ENCODE results near the gene DEUP1. TPM values are rescaled to one million over a fixed set of nuclear protein-coding genes. Genes with fewer than 3 reads are reported as not detected.

Gene DEUP1
- total and polyA plus RNA-seq, 2 donors (not counting 1 experiment from before 2014, with no cell fraction given): not detected

GRCh38 chr11:93394488-93394887 is 63.9 kb downstream of the DEUP1 start:
- Histone ChIP-seq H3K4me2 (replicated peaks; ENCODE audit: low read depth, low read length, poor library complexity, severe bottlenecking) (no peak overlapping the region), H4K20me1 (ENCODE audit: control insufficient read depth, insufficient read depth, low read length, poor library complexity, severe bottlenecking) (no peaks in the 10 kb centered on the region), H3K9ac (ENCODE audit: low read length) (no peak overlapping the region), H3K27ac (ENCODE audit: low read length in 2 of 2) (no peak overlapping the region), H3K79me2 (ENCODE audit: control insufficient read depth, insufficient read depth, low read length) (no peaks in the 10 kb centered on the region), H2AFZ (ENCODE audit: insufficient read depth, low read depth, low read length, poor library complexity, severe bottlenecking) (no peak overlapping the region), H3K36me3 (replicated peaks in 1 of 2; ENCODE audit: control extremely low read depth in 1 of 2, control insufficient read depth in 1 of 2, extremely low read depth in 1 of 2, insufficient read depth in 2 of 2, low read length in 1 of 2) (no peaks in the 10 kb centered on the region), H3K4me1 (ENCODE audit: control insufficient read depth in 2 of 2, insufficient read depth in 2 of 2, low read length in 2 of 2) (no peaks in the 10 kb centered on the region), H3K27me3 (replicated peaks in 1 of 4; ENCODE audit: control extremely low read depth in 1 of 4, control insufficient read depth in 3 of 4, insufficient read depth in 4 of 4, low read length in 3 of 4) (no peaks in the 10 kb centered on the region), H3K4me3 (ENCODE audit: control extremely low read depth in 1 of 5, extremely low read depth in 1 of 5, insufficient read depth in 1 of 5, low read depth in 2 of 5, low read length in 4 of 5) (no peak overlapping the region), H3K9me3 (ENCODE audit: control extremely low read depth in 1 of 3, control insufficient read depth in 2 of 3, insufficient read depth in 1 of 3, low read length in 2 of 3) (no peaks in the 10 kb centered on the region)
- TF ChIP-seq EZH2 (IDR thresholded peaks at IDR 0.05; ENCODE audit: borderline replicate concordance, insufficient read depth, low read depth, low read length, poor library complexity, severe bottlenecking): no peak
- TF ChIP-seq, protein P1, sequence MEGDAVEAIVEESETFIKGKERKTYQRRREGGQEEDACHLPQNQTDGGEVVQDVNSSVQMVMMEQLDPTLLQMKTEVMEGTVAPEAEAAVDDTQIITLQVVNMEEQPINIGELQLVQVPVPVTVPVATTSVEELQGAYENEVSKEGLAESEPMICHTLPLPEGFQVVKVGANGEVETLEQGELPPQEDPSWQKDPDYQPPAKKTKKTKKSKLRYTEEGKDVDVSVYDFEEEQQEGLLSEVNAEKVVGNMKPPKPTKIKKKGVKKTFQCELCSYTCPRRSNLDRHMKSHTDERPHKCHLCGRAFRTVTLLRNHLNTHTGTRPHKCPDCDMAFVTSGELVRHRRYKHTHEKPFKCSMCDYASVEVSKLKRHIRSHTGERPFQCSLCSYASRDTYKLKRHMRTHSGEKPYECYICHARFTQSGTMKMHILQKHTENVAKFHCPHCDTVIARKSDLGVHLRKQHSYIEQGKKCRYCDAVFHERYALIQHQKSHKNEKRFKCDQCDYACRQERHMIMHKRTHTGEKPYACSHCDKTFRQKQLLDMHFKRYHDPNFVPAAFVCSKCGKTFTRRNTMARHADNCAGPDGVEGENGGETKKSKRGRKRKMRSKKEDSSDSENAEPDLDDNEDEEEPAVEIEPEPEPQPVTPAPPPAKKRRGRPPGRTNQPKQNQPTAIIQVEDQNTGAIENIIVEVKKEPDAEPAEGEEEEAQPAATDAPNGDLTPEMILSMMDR (IDR thresholded peaks at IDR 0.05): no peak
- intact Hi-C loops (cut with micrococcal nuclease): no loop called here
- Mint-ChIP-seq H3K4me3 (no peak overlapping the region), H3K4me1 (no peaks in the 10 kb centered on the region), H3K27me3 (peaks cover 3% of the 10 kb centered on the region), H3K9me3 (ENCODE audit: insufficient read depth) (no peaks in the 10 kb centered on the region), H3K27ac (no peak overlapping the region)
- ATAC-seq (ENCODE audit: low read depth) (no peak), DNase-seq (no peak)
- ChIA-PET POLR2A (no interaction called here), CTCF (no interaction called here)

DNA sequence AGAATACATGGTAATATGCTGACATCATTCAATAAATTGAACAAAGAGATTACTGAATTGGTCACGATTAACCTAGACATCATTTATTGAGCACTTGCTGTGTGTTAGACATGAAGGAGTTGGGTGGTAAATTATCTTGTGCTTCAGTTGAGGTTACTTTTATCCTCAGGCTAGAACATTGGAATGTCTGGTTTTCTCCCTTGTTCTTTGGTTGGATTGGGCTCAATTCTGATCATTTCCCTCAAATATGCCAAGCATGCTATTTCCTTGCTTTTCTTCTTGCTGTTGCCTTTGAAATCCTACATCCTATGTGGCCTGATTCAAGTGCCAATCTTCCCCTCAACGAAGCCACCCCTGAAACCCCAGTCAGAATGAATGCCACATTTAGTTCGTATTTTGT is 65.8 kb downstream of the DEUP1 start:
- Mint-ChIP-seq H3K4me1 (no peaks in the 10 kb centered on the region), H3K4me3 (no peak overlapping the region), H3K27me3 (peaks cover 3% of the 10 kb centered on the region), H3K9me3 (ENCODE audit: insufficient read depth) (no peaks in the 10 kb centered on the region), H3K27ac (no peak overlapping the region)
- Histone ChIP-seq H3K4me2 (replicated peaks; ENCODE audit: low read depth, low read length, poor library complexity, severe bottlenecking) (no peak overlapping the region), H3K9me3 (ENCODE audit: control extremely low read depth in 1 of 3, control insufficient read depth in 2 of 3, insufficient read depth in 1 of 3, low read length in 2 of 3) (no peaks in the 10 kb centered on the region), H2AFZ (ENCODE audit: insufficient read depth, low read depth, low read length, poor library complexity, severe bottlenecking) (no peak overlapping the region), H4K20me1 (ENCODE audit: control insufficient read depth, insufficient read depth, low read length, poor library complexity, severe bottlenecking) (no peaks in the 10 kb centered on the region), H3K9ac (ENCODE audit: low read length) (no peak overlapping the region), H3K27ac (ENCODE audit: low read length in 2 of 2) (no peak overlapping the region), H3K4me1 (ENCODE audit: control insufficient read depth in 2 of 2, insufficient read depth in 2 of 2, low read length in 2 of 2) (no peaks in the 10 kb centered on the region), H3K36me3 (replicated peaks in 1 of 2; ENCODE audit: control extremely low read depth in 1 of 2, control insufficient read depth in 1 of 2, extremely low read depth in 1 of 2, insufficient read depth in 2 of 2, low read length in 1 of 2) (no peaks in the 10 kb centered on the region), H3K4me3 (ENCODE audit: control extremely low read depth in 1 of 5, extremely low read depth in 1 of 5, insufficient read depth in 1 of 5, low read depth in 2 of 5, low read length in 4 of 5) (no peak overlapping the region), H3K79me2 (ENCODE audit: control insufficient read depth, insufficient read depth, low read length) (no peaks in the 10 kb centered on the region), H3K27me3 (replicated peaks in 1 of 4; ENCODE audit: control extremely low read depth in 1 of 4, control insufficient read depth in 3 of 4, insufficient read depth in 4 of 4, low read length in 3 of 4) (peaks cover 0 to 1% (median 0%) of the 10 kb centered on the region in 4 experiments)
- no peak for ATAC-seq (ENCODE audit: low read depth)
- no CpG with 5 or more reads among the region's 3 CpGs for WGBS (ENCODE audit: insufficient coverage)
- TF ChIP-seq, protein P1 (IDR thresholded peaks at IDR 0.05): no peak
- TF ChIP-seq EZH2 (IDR thresholded peaks at IDR 0.05; ENCODE audit: borderline replicate concordance, insufficient read depth, low read depth, low read length, poor library complexity, severe bottlenecking): no peak
- no peak for DNase-seq
- CTCF ChIA-PET: no interaction called here
- intact Hi-C loops (cut with micrococcal nuclease): no loop called here
- POLR2A ChIA-PET: no interaction called here
